GM18519 (cell line): ENCODE results near the gene TAPBP.
A peak's percentile ranks its signal among the peaks of the same experiment; 100 is the strongest.
"Not testable (repeated sequence)": the region's sequence is repeated elsewhere in the genome, so short reads cannot be mapped to it uniquely, and the experiment has no call there.

Experiments used
- ATAC-seq: cut with Tn5 transposase; IDR thresholded peaks from one replicate; pipeline ENCODE4 v1.9.1; 2021; ENCODE audit warnings: mild to moderate bottlenecking, moderate library complexity; ENCODE audit not compliant: unreplicated experiment, low FRiP score

Gene TAPBP

GRCh38 chr6:33278392-33278741, 35.5 kb downstream of the TAPBP start:
- ATAC-seq: no peak

- no peak for ATAC-seq
Observed at GRCh38 chr6:33277663-33278391, 36.1 kb downstream of the TAPBP start.

DNA sequence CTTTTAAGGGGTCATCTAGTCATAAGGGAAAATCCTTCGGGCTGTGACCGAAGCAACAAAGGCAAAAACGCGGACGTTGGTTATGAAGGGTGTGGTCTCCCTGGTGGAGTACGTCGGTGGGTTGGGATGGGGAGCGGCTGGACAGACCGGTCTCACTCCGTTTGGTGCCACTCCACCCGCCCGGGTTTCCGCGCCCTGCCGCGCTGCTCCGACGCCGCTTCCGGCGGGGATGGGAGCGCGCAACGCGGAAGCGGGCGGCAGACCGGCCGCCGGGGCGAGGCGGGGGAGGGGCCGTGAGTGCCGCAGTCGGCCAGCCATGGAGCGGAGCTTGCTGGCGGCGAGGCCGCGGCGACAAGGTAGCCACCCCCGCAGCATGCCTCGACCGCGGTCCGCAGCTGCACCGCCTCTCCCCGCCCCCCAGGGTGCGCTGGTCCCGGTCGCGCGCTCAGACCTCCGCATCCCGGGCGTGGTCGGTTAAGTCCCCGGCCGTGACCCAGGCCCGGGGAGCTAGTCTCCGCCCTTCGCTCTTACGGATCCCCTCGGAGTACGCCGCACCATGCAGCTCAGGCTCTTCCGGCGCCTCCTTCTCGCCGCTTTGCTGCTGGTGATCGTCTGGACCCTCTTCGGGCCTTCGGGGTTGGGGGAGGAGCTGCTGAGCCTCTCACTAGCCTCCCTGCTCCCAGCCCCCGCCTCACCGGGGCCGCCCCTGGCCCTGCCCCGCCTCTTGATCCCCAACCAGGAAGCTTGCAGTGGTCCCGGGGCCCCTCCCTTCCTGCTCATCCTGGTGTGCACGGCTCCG, 36.8 kb downstream of the TAPBP start, which contains the start of gene B3GALT4:
Gene B3GALT4, plus strand, starts transcription at position 260 of the 799 bp plus-strand sequence. Its CDS starts 297 bp downstream, at position 557.
- peak; percentile 40 for ATAC-seq

DNA sequence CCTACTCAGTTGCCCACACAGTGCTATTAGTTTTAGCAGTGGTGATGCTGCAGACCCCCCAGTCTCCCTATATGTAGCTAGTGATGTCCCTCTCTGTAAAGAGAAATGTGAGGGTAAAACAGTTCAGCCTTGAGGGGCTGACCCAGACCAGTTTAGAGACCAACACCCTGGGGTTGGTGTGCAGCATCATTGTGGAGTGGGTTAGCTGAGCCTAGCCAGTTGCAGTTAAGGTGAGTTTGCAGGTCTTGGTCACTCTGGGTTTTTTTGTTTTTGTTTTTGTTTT, 37.4 kb downstream of the TAPBP start:
- ATAC-seq: no peak

DNA sequence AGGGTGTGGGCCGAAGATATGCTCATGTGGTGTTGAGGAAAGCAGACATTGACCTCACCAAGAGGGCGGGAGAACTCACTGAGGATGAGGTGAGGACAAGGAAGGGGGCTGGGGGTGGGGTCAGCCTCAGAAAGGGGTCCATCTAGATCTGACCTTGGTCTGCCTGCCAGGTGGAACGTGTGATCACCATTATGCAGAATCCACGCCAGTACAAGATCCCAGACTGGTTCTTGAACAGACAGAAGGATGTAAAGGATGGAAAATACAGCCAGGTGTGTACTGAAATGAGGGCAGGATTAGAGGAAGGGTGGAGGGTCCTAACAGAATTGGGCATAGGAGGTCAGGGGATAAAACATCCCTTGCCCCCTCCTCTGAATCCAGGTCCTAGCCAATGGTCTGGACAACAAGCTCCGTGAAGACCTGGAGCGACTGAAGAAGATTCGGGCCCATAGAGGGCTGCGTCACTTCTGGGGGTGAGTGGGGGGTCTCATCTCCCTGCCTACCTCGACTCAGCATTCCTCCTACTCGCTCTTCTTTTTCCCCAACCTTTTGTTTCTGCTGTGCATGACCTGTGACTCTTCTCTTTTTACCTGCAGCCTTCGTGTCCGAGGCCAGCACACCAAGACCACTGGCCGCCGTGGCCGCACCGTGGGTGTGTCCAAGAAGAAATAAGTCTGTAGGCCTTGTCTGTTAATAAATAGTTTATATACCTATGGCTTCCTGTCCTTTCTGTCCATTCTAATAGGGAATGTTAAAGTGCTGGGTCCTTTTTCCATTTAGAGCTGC, 37.9 kb downstream of the TAPBP start:
- ATAC-seq: not testable (repeated sequence)

DNA sequence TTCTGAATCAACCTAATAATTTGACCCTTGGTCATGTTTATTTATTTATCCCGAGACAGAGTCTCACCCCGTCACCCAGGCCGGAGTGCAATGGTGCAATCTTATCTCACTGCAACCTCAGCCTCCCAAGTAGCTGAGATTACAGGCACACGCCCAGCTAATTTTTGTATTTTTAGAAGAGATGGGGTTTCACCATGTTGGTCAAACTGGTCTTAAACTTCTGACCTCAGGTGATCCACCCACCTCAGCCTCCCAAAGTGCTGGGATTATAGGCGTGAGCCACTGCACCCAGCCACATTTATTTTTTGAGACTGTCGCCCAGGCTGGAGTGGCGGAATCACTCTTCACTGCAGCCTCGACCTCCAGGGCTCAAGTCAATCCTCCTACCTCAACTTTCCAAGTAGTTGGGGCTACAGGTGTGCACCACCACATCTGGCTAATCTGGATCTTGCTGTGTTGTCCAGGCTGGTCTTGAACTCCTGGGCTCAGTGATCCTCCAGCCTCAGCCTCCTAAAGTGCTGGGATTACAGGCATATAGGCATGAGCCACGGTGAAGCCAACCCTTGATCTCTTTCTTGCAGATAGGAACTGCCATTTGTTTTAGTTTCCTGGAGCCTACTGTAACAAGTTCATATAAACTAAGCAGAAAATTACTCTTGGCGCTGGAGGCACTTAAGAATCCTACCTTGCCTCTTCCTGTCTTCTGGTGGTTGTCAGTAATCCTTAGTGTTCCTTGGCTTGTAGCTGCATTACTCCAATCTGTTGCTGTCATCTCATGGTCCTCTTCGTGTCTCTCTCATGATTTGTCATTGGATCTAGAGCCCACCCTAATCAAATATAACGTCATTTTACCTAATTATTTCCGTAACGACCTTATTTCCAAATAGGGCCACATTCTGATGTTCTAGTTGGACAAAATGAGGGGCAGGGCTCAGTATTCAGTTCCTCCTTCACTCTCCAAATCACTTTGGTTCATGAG, 39.7 kb downstream of the TAPBP start:
- ATAC-seq: no peak

DNA sequence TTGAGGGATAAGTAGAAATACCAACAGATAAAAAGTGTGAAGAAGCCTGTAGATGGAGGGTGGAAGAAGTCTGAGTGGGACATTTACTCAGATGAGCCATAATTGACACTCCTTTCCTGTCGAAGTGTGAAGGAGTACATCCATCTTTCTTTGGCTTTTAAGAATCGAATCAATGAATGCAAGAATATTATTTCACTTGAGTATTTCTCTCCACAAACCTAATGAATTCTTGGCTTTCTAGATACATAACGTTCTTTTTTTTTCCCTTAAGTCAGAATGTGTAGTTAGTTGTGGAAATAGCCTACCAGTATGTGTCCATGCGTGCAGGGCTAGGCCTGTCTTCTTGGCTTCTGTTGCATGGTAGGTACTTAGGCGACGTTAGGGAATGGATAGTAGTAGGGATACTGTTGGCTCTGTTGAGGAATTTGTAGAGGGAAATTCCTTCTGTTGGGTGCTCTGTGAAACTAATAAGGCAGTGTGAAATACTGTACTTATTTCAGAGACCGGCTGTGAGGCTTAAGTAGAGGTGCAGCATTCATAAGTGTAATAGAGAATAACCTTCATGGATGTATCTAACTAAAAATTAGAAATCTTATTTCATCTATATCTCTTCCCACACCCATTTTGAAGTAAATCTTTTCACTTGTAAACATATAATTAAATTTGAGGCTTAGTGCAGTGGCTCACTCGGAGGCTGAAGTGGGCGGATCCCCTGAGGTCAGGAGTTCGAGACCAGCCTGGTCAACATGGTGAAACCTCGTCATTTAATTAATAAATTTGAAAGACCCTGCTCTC, 40.6 kb downstream of the TAPBP start:
- no peak for ATAC-seq

DNA sequence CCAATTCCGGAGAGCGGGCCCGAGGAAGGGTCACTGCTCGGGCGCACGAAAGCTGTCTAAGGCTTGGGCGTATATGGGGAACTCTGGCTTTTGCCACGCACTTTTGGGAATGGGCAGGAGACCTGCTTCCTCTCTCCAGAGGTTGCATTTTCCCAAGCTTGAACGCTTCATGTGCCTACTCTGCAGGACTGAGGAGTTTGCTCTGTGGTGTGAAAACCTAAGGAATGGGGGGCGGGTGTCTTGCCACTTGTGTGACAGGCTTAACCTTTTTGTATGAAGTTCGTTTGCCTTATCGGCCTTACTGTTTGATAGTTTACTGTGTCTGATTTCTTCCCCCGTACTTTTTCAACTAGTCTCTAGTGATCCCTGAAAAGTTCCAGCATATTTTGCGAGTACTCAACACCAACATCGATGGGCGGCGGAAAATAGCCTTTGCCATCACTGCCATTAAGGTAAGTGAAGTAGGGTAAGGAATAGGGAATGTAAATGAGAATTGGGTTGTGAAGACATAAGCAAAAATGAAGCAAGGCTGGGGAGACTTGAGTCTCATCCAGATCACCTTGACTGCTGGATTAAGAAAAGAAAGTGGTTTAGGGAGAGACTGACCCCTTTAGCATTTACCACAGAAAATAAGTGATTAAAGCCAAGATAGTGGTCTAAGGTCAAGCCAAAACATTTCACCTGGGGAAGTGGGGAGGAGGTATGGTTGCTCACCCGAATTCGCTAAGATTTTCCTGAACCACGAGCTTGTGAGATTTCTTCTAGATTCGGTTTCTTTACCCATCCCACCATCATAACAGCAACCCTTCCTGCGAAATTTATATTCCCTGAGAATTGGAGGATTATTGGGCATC, 41.4 kb downstream of the TAPBP start:
- ATAC-seq: no peak

- ATAC-seq: peak; percentile 48
Observed at GRCh38 chr6:33271468-33272274, 42.2 kb downstream of the TAPBP start, which contains the start of the genes RPS18 and VPS52. TSS of gene RPS18 (plus strand) at chr6:33272075. CDS start at chr6:33272120, 45 bp downstream. TSS of gene VPS52 (minus strand) at chr6:33271876. CDS start at chr6:33271675, 201 bp downstream.

DNA sequence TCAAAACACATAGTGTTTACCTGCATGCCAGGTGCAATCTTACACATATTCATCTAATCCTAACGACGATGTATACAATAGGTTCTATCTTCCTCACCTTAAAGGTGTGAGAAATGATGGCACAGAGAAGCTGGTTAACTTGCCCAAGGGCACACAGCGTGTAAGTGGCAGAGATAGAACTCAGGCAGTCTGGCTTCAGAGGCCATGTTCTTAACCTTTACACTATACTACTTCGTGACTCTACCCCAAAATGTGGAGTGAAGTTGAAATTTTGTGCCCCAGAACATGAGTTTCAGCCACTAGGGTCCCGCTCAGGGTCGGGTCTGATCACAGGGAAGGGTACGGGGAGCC, 42.8 kb downstream of the TAPBP start:
- ATAC-seq: peak; percentile 13

DNA sequence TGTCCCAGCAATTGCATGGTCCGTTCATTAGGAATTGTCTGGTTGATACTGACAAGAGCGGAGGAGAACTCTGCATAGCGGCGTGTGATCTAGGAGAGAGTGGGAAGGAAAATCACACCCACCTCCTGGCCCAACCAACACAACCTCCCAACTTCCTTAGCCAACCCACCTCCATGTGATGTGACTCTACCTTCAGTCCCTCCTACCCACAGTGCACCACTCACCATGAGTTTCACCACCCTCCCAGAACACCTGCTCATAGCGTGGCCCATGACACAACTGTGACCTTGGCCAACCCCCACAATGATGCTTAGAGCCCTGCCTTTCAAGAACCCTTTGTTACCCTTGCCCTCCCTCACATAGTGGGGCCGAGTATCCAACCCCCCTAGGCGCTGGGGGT, 49.9 kb downstream of the TAPBP start:
- no peak for ATAC-seq

DNA sequence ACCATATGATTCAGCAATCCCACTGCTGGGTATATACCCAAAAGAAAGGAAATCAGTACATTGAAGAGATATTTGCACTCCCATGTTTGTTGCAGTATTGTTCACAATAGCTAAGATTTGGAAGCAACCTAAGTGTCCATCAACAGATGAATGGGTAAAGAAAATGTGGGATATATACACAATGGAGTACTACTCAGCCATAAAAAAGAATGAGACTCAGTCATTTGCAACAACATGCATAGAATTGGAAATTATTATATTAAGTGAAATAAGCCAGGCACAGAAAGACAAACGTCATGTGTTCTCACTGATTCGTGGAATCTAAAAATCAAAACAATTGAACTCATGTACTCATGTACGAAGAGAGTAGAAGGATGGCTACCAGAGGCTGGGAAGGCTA, 51.4 kb downstream of the TAPBP start:
- not testable (repeated sequence) for ATAC-seq

DNA sequence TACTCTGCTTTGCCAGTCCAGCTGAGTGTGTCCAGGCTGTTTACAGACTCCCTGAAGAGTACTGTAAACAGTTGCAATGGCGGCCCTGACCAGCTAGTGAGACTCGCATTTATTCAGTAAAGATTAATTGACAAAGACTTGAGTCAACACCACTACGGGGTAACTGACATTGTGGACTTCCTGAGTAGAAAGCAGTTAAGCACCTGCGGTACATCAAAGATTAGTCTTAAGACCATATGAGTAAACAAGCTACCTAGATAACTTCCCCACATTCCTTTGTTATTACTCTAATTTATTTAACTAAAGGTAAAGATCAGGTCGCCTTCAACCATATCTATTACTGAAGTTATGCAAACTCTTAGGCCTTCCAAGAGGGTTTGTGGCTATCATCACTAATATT, 54.8 kb downstream of the TAPBP start:
- ATAC-seq: no peak

GRCh38 chr6:33254591-33254990, 59.3 kb downstream of the TAPBP start:
- no peak for ATAC-seq

GRCh38 chr6:33252759-33253158, 61.1 kb downstream of the TAPBP start:
- no peak for ATAC-seq

DNA sequence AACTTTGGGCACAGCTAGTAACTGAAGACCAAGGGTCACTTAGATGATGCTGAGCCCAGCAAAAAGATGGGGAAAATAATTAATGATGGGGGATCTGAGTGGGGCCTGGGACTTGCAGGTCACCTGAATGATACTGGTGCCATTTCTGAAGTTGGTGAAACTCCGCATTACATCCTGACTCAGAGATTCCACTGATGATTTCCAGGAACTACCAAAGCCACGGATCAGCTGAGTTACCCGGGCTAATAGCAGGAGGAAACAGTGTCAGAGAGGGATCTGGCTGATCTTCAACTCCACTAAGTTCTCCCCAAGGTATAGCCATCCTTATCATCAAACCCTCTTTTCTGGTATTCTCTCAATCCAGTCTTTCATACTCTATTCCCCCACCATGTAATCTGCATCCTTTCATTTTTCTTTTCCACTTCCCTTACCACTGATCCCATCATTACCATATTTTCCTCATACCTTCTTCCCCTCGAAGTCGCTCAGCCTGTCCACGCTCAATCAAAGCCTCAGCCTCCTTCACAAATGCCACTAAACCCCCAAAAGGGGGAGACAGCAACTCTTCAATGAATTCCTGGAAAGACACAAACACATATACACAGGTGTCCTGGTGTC, 62.4 kb downstream of the TAPBP start:
- ATAC-seq: no peak

DNA sequence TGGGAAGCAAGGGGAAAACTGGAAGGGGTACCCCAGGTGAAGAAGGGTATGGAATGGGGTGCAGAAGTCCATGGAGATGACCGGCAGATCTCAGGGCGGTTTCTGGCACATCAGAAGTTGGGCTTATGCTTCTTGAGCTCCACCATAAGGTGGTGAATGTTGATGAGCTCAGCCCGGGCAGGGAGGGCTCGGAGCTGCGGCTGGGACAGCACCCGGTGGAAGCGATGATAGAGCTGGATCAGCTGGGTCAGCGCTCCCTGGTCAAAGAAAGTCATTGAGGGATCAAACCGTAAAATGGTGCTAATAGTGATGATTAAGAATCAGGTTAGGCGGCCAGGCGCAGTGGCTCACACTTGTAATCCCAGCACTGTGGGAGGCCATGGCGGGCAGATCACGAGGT, 63.1 kb downstream of the TAPBP start:
- no peak for ATAC-seq
